22Rv1 (cell line): Measurements from ENCODE around the gene PTPRG.

Experiments used
- ZFX ChIP-seq: fragments of 450-650 bp; IDR thresholded peaks from 2 replicates; pipeline ENCODE4 v1.6.1; 2017; ENCODE audit warnings: antibody characterized with exemption, borderline replicate concordance
- TF ChIP-seq, protein P1 (sequence below): fragments of 450-650 bp; IDR thresholded peaks from 2 replicates; pipeline ENCODE4 v1.5.1; 2017; ENCODE audit warnings: mild to moderate bottlenecking

DNA sequence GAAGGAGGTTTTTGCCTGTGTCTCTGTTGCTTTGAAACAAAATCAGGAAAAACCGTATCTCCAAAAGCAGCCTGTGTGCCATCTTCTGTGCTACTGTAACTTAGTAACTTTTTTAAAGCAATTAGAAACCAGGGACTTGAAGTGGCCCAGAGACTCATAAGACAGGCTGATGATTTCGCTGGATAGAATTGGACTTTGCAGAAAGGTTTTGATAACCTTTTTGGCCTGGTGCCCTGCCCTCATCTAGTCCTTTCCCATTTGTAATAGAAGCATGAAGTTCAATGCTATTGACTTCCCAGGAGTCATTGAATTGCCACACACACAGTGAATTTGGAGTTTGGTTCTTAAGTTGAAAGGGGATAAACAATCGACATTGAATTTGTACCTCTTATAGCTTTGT is 157.2 kb downstream of the PTPRG start:
- TF ChIP-seq, protein P1, sequence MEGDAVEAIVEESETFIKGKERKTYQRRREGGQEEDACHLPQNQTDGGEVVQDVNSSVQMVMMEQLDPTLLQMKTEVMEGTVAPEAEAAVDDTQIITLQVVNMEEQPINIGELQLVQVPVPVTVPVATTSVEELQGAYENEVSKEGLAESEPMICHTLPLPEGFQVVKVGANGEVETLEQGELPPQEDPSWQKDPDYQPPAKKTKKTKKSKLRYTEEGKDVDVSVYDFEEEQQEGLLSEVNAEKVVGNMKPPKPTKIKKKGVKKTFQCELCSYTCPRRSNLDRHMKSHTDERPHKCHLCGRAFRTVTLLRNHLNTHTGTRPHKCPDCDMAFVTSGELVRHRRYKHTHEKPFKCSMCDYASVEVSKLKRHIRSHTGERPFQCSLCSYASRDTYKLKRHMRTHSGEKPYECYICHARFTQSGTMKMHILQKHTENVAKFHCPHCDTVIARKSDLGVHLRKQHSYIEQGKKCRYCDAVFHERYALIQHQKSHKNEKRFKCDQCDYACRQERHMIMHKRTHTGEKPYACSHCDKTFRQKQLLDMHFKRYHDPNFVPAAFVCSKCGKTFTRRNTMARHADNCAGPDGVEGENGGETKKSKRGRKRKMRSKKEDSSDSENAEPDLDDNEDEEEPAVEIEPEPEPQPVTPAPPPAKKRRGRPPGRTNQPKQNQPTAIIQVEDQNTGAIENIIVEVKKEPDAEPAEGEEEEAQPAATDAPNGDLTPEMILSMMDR, result no peak
- TF ChIP-seq ZFX, result no peak
